Gastrocnemius medialis (tissue), 4 donors: ENCODE data around the gene TAPBP.

Source experiments
- CTCF ChIP-seq, 5 experiments: fragments of 450-650 bp in 3 of 5; fragments of 200-600 bp in 2 of 5; sonication (generic) in 2 of 5; IDR thresholded peaks in 4 of 5; conservative IDR thresholded peaks in 1 of 5; 1 replicate in 4 of 5; 2 replicates in 1 of 5; pipeline ENCODE4 v1.5.1; 2016 to 2019; ENCODE audit warnings: antibody characterized with exemption in 5 of 5, mild to moderate bottlenecking in 3 of 5, moderate library complexity in 3 of 5
- POLR2A ChIP-seq, 2 donors: fragments of 450-650 bp; IDR thresholded peaks; one replicate each; pipeline ENCODE4 v1.6.1; 2017; ENCODE audit warnings: antibody characterized with exemption in 2 of 2, mild to moderate bottlenecking in 2 of 2, moderate library complexity in 2 of 2

- TF ChIP-seq CTCF (IDR thresholded peaks at IDR 0.05 in 4 of 5, conservative IDR thresholded peaks at IDR 0.05 in 1 of 5) (no peak), POLR2A (IDR thresholded peaks at IDR 0.05) (no peak)
Measured at GRCh38 chr6:33278810-33279209, 35.1 kb downstream of the TAPBP start.
